Endothelial cell of umbilical vein (primary cell): Measurements from ENCODE around the gene BCCIP. TPM values are rescaled to one million over a fixed set of nuclear protein-coding genes. Genes with fewer than 3 reads are reported as not detected.

Experiments used
- Bru-seq: library from RNA; stranded (reverse); fragments of 400-500 nt; gene quantifications from one replicate; lab custom pipeline; 2021; lab: Mats Ljungman, UMichigan
- BruChase-seq, 2 experiments: library from RNA; stranded (reverse); fragments of 400-500 nt; gene quantifications; one replicate each; lab custom pipeline; 2021; lab: Mats Ljungman, UMichigan
- BruUV-seq: library from RNA; stranded (reverse); fragments of 400-500 nt; replicated peaks from 2 replicates; lab custom pipeline; 2021; lab: Mats Ljungman, UMichigan
- CTCF ChIA-PET: fragments of 300-600, 350-600 bp; sonication (Branson Sonifier 250); formaldehyde crosslinking; loops from one replicate; lab custom pipeline; 2021; ENCODE audit warnings: antibody characterized with exemption, inconsistent platforms; lab: Charles Lee
- POLR2A ChIA-PET: fragments of 300-600, 350-600 bp; sonication (Branson Sonifier 250); formaldehyde crosslinking; loops from one replicate; lab custom pipeline; 2021; ENCODE audit warnings: antibody characterized with exemption, inconsistent platforms; lab: Charles Lee
- DNase-seq: peaks from one replicate; pipeline ENCODE4 v3.0.0-alpha.2; 2011; ENCODE audit warnings: low read depth, low spot score
- FAIRE-seq: peaks from 2 replicates; lab custom pipeline; 2011; peaks lifted over from hg19 to GRCh38; lab: Jason Lieb, UNC
- H2AFZ ChIP-seq: 2 replicates; pipeline ENCODE4 v1.6.0; 2012; ENCODE audit warnings: low read depth, low read length, control low read depth, inconsistent platforms
- H3K27ac ChIP-seq: 2 replicates; pipeline ENCODE4 v1.5.1; 2011; ENCODE audit warnings: low read depth, mild to moderate bottlenecking, control low read depth, low read length, moderate library complexity; ENCODE audit not compliant: insufficient read depth
- H3K27me3 ChIP-seq, 2 experiments: 2 replicates each; pipeline versions ENCODE4 v1.6.0 to v1.6.1; 2011; ENCODE audit warnings: low read length in 2 of 2, mixed read lengths in 1 of 2; ENCODE audit not compliant: control insufficient read depth in 2 of 2, insufficient read depth in 2 of 2
- H3K36me3 ChIP-seq, 2 experiments: 2 replicates in 1 of 2; 3 replicates in 1 of 2; pipeline ENCODE4 v1.5.1; 2011; ENCODE audit warnings: low read length in 2 of 2, mild to moderate bottlenecking in 1 of 2, moderate library complexity in 1 of 2; ENCODE audit not compliant: control insufficient read depth in 2 of 2, insufficient read depth in 2 of 2; ENCODE audit errors: extremely low read depth in 1 of 2
- H3K4me1 ChIP-seq: 3 replicates; pipeline ENCODE4 v1.5.1; 2011; ENCODE audit warnings: mild to moderate bottlenecking, low read length; ENCODE audit not compliant: control insufficient read depth, insufficient read depth; ENCODE audit errors: extremely low read depth
- H3K4me2 ChIP-seq: 2 replicates; pipeline ENCODE4 v1.6.1; 2011; ENCODE audit warnings: low read length, control low read depth, mixed read lengths; ENCODE audit not compliant: insufficient read depth
- H3K4me3 ChIP-seq, 3 experiments: fragments of 200-600 bp in 1 of 3; sonication (generic), shearing (Covaris generic) in 1 of 3; replicated peaks in 1 of 3; 2 replicates each; pipeline ENCODE4 v1.5.1; 2011 to 2016; ENCODE audit warnings: control low read depth in 3 of 3, low read length in 3 of 3, mild to moderate bottlenecking in 2 of 3, inconsistent platforms in 1 of 3, low read depth in 1 of 3, moderate library complexity in 1 of 3; ENCODE audit not compliant: insufficient read depth in 1 of 3
- H3K79me2 ChIP-seq: 2 replicates; pipeline ENCODE4 v1.6.0; 2012; ENCODE audit warnings: low read length, inconsistent platforms; ENCODE audit not compliant: control insufficient read depth, insufficient read depth
- H3K9ac ChIP-seq: replicated peaks from 2 replicates; pipeline ENCODE3; 2011; ENCODE audit warnings: low read length, control low read depth; ENCODE audit not compliant: insufficient read depth; ENCODE audit errors: extremely low read depth
- H3K9me1 ChIP-seq: replicated peaks from 3 replicates; pipeline ENCODE4 v1.6.0; 2011; ENCODE audit warnings: mild to moderate bottlenecking, low read length; ENCODE audit not compliant: control insufficient read depth, insufficient read depth; ENCODE audit errors: extremely low read depth
- H3K9me3 ChIP-seq: replicated peaks from 2 replicates; pipeline ENCODE4 v1.5.1; 2012; ENCODE audit warnings: low read length, inconsistent platforms; ENCODE audit not compliant: control insufficient read depth, insufficient read depth
- H4K20me1 ChIP-seq: replicated peaks from 2 replicates; pipeline ENCODE3; 2011; ENCODE audit warnings: mild to moderate bottlenecking, low read length; ENCODE audit not compliant: control insufficient read depth, insufficient read depth; ENCODE audit errors: extremely low read depth
- GATA2 ChIP-seq: IDR thresholded peaks from 2 replicates; pipeline ENCODE4 v1.7.0; 2011; ENCODE audit warnings: low read depth, mild to moderate bottlenecking, moderate library complexity, mixed read lengths, low read length; ENCODE audit not compliant: insufficient read length, insufficient read depth
- JUN ChIP-seq: IDR thresholded peaks from 2 replicates; pipeline ENCODE4 v1.6.1; 2011; ENCODE audit warnings: borderline replicate concordance, low read depth; ENCODE audit not compliant: insufficient read length, insufficient read depth
- MAX ChIP-seq: IDR thresholded peaks from 2 replicates; pipeline ENCODE4 v1.6.1; 2011; ENCODE audit not compliant: insufficient read depth, insufficient read length
- dilution Hi-C: fragments of 300-500 bp; cut with MboI; formaldehyde crosslinking; loops from one replicate; pipeline ENCODE4 v1.15.0; 2019; ENCODE audit warnings: low sequenced_read_pairs; ENCODE audit not compliant: extremely low pct_ligation_motif_present
- intact Hi-C: fragments of 100-400 bp; cut with micrococcal nuclease; formaldehyde crosslinking; loops from one replicate; pipeline ENCODE4 v1.10.0; 2022
- long read RNA-seq: library from polyadenylated mRNA; stranded (forward); transcript quantifications from one replicate; pipeline ENCODE4 v2.0.0, GENCODE V29; 2021
- polyA minus RNA-seq, 3 experiments: library from RNA; depleted of rRNA, polyadenylated mRNA; stranded (reverse); fragments of >200 nt; gene quantifications; 1 replicate in 1 of 3; 2 replicates in 2 of 3; pipeline ENCODE4 v1.2.3, GENCODE V29; 2011
- polyA plus RNA-seq, 4 experiments: library from polyadenylated mRNA; depleted of rRNA in 3 of 4; stranded (reverse) in 3 of 4; unstranded in 1 of 4; fragments of >200 nt; gene quantifications; 2 replicates each; pipeline versions ENCODE4 v1.2.1 to v1.2.3, GENCODE V29; 2011 to 2012; ENCODE audit warnings: missing spikeins in 1 of 4
- total RNA-seq: library from RNA; stranded (reverse); gene quantifications from 2 replicates; pipeline ENCODE4 v1.2.3, GENCODE V29; 2021

Gene BCCIP
- total RNA-seq (61.3 and 73.5 TPM in 2 replicates), polyA plus RNA-seq (9.4 and 14.5 TPM in 2 replicates), polyA minus RNA-seq (11.7 and 12.4 TPM in 2 replicates), Bru-seq, nascent RNA (percentile 78 among the genes with signal in this experiment), BruChase-seq, experiment 1, labeled RNA remaining after a 6-hour chase (percentile 86 among the genes with signal in this experiment), BruChase-seq, experiment 2, labeled RNA remaining after a 2-hour chase (percentile 76 among the genes with signal in this experiment)
- 32.5 and 41.1 TPM in 2 replicates for polyA plus RNA-seq (2011; cell fraction: cytosol; rRNA removed)
- 15.4 and 27.1 TPM in 2 replicates for polyA plus RNA-seq (2011; cell fraction: nucleus; rRNA removed)
- polyA plus RNA-seq (2012), result 79.0 and 116 TPM in 2 replicates
- 27.7 TPM for polyA minus RNA-seq (2011; cell fraction: cytosol; rRNA and poly(A)+ RNA removed)
- polyA minus RNA-seq (2011; cell fraction: nucleus; rRNA and poly(A)+ RNA removed), result 15.7 and 21.7 TPM in 2 replicates
- long read RNA-seq, transcript BCCIP-203 (8 exons, 1,433 nt), result minor isoform, 36 of 211 reads
- long read RNA-seq, transcript BCCIP-201 (7 exons, 1,236 nt), result major isoform, 133 of 211 reads
- long read RNA-seq, transcript BCCIP-202 (7 exons, 2,337 nt), result minor isoform, 27 of 211 reads
- long read RNA-seq, partial matches to known transcripts, result 11 of 211 reads
- long read RNA-seq, other reads (novel, unspliced or antisense), result 4 of 211 reads

DNA sequence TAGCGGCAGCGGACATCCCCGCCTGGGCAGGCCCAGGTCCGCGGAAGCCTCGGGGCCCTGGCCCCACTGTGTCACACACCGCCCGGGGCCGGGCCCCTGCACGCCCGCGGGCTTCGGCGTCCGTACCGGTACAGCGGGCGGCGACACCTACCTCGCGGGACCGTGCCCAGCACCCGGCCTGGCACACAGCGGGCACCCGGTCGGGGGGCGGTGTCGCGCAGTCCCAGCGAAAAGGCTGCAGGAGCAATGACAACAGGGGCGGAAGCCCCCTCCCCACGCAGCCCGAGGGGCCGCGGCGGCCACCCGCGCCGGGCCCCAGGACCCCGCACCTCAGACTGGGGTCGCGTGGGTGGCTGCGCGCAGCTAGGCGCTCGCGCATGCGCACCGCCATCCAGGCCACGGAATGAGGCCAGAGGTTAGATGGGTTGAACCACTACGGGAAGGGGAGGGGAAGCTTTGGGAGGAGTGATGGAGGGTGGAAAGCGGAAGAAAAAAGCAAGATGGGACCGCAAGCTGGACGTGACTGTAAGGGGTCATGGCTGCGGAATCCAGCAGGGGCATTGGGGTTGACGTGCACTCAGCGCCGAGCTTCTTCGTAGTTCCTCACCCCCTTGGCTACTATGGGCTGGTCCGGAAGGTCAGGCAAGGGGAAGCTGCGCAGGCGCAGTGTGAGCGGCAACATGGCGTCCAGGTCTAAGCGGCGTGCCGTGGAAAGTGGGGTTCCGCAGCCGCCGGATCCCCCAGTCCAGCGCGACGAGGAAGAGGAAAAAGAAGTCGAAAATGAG is at the start of gene BCCIP, which contains the start of gene UROS:
BCCIP (plus strand) TSS at position 669 of the 785 bp plus-strand sequence; CDS start at position 681, 12 bp downstream.
UROS (minus strand) TSS at position 381 of the 785 bp plus-strand sequence. CDS start 6,759 bp downstream, outside the sequence.
- ChIA-PET POLR2A (interaction anchor here (0.8 to 1.2 kb wide), 2 partner anchors 9 to 56 kb away, joined by 3 read pairs; no protein-coding TSS in a partner anchor), CTCF (no interaction called here)
- Histone ChIP-seq H3K27me3 (no peaks in the 10 kb centered on the region), H3K9ac (peak within 1 kb of the TSS; percentile 87), H3K27ac (peak within 1 kb of the TSS; percentile 89), H4K20me1 (no peaks in the 10 kb centered on the region), H3K36me3 (peaks cover 3% of the 10 kb centered on the region in 2 experiments), H3K4me2 (peak within 1 kb of the TSS; percentile 97), H3K9me1 (no peaks in the 10 kb centered on the region), H3K79me2 (peaks cover 41% of the 10 kb centered on the region), H3K4me1 (peaks cover 18% of the 10 kb centered on the region), H3K9me3 (no peaks in the 10 kb centered on the region), H3K4me3 (peak within 1 kb of the TSS; percentile 78 to 83 (median 79)), H2AFZ (peak within 1 kb of the TSS; percentile 82)
- no peak for TF ChIP-seq GATA2
- no peak for TF ChIP-seq JUN
- no peak for TF ChIP-seq MAX
- DNase-seq (peak; percentile 90), FAIRE-seq (peak; percentile 88)
- dilution Hi-C loops (no loop called here), intact Hi-C loops (loop anchor here (1.0 to 5.0 kb wide), 4 partner anchors 10 to 906 kb away; partner anchors contain the start of gene EDRF1)
- no TSS peak for BruUV-seq
